Measurements from ENCODE around the gene GRM4.

DNA sequence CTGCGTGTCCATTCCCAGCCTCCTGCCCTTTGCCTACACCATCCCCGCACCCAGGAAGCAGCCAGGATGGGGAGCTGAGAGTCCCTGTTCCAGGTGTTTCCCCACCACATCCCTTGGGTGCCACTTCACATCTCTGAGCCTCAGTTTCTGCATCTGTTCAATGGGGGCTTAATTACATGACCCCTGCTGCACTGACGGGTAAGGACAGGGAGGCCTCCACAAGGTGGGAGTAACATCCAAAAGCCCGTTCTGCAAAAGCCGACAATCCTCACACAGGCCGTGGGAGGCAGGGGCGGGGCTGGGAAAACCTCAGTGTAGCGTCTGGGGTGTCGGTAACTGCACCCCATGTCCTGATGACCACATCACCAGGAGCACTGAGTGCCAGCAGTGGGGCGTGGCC is 41.3 kb downstream of the GRM4 start:
- TF ChIP-seq POLR2AphosphoS5 (IDR thresholded peaks at IDR 0.05; ENCODE audit: borderline replicate concordance, low read depth, low read length) (no peak), EZH2 (IDR thresholded peaks at IDR 0.05) (no peak)

All from SK-N-MC (cell line).